ENCODE results near the gene PCAT7. TPM values are rescaled to one million over a fixed set of nuclear protein-coding genes. Genes with fewer than 3 reads are reported as not detected.
A peak's percentile ranks its signal among the peaks of the same experiment; 100 is the strongest.

The PCAT7 gene
- total and polyA plus RNA-seq, 5 donors: 0.05 to 0.09 TPM; not detected in 3

- Histone ChIP-seq H3K4me3 (ENCODE audit: low read length) (no peak overlapping the region), H3K27ac (ENCODE audit: low read length) (no peak overlapping the region), H3K27me3 (ENCODE audit: control insufficient read depth, insufficient read depth) (no peaks in the 10 kb centered on the region), H3K9me3 (ENCODE audit: control insufficient read depth, low read length) (no peaks in the 10 kb centered on the region), H3K4me1 (ENCODE audit: control insufficient read depth, insufficient read depth, low read length) (no peaks in the 10 kb centered on the region)
- 87% methylated on average over 24 of the region's 24 CpGs for WGBS
- DNase-seq (no peak), ATAC-seq (no peak)
- intact Hi-C loops (cut with DNase I): no loop called here
Observed at GRCh38 chr9:94606646-94607422, 52.0 kb downstream of the PCAT7 start.

GRCh38 chr9:94607423-94607691 is 52.5 kb downstream of the PCAT7 start:
- DNase-seq (no peak), ATAC-seq (no peak)
- H3K27me3 ChIP-seq (ENCODE audit: control insufficient read depth, insufficient read depth): no peaks in the 10 kb centered on the region
- H3K9me3 ChIP-seq (ENCODE audit: control insufficient read depth, low read length): no peaks in the 10 kb centered on the region
- intact Hi-C loops (cut with DNase I): no loop called here
- no peak overlapping the region for H3K4me3 ChIP-seq (ENCODE audit: low read length)
- no peaks in the 10 kb centered on the region for H3K4me1 ChIP-seq (ENCODE audit: control insufficient read depth, insufficient read depth, low read length)
- 94% methylated on average over 8 of the region's 8 CpGs for WGBS
- no peak overlapping the region for H3K27ac ChIP-seq (ENCODE audit: low read length)

GRCh38 chr9:94610181-94610606 is 55.3 kb downstream of the PCAT7 start:
- 24% methylated on average over 6 of the region's 6 CpGs for WGBS
- Histone ChIP-seq H3K27ac (ENCODE audit: low read length) (no peak overlapping the region), H3K4me3 (ENCODE audit: low read length) (no peak overlapping the region), H3K27me3 (ENCODE audit: control insufficient read depth, insufficient read depth) (no peaks in the 10 kb centered on the region), H3K9me3 (ENCODE audit: control insufficient read depth, low read length) (no peaks in the 10 kb centered on the region), H3K4me1 (ENCODE audit: control insufficient read depth, insufficient read depth, low read length) (no peaks in the 10 kb centered on the region)
- intact Hi-C loops (cut with DNase I): no loop called here
- DNase-seq (no peak), ATAC-seq (peak in 1 of 2 donors; percentile 47)

- no peaks in the 10 kb centered on the region for H3K4me1 ChIP-seq (ENCODE audit: control insufficient read depth, insufficient read depth, low read length)
- DNase-seq (no peak), ATAC-seq (no peak)
- no peaks in the 10 kb centered on the region for H3K27me3 ChIP-seq (ENCODE audit: control insufficient read depth, insufficient read depth)
- WGBS: 92% methylated on average over 3 of the region's 3 CpGs
- H3K4me3 ChIP-seq (ENCODE audit: low read length): no peak overlapping the region
- intact Hi-C loops (cut with DNase I): no loop called here
- no peak overlapping the region for H3K27ac ChIP-seq (ENCODE audit: low read length)
- H3K9me3 ChIP-seq (ENCODE audit: control insufficient read depth, low read length): no peaks in the 10 kb centered on the region
Observed at GRCh38 chr9:94611638-94612068, 56.8 kb downstream of the PCAT7 start.

GRCh38 chr9:94612071-94612470 is 57.2 kb downstream of the PCAT7 start:
- intact Hi-C loops (cut with DNase I): no loop called here
- Histone ChIP-seq H3K4me3 (ENCODE audit: low read length) (no peak overlapping the region), H3K9me3 (ENCODE audit: control insufficient read depth, low read length) (no peaks in the 10 kb centered on the region), H3K4me1 (ENCODE audit: control insufficient read depth, insufficient read depth, low read length) (no peaks in the 10 kb centered on the region), H3K27ac (ENCODE audit: low read length) (no peak overlapping the region), H3K27me3 (ENCODE audit: control insufficient read depth, insufficient read depth) (no peaks in the 10 kb centered on the region)
- WGBS: 91% methylated on average over 7 of the region's 7 CpGs
- no peak for ATAC-seq
- no peak for DNase-seq

GRCh38 chr9:94613003-94613402 is 58.1 kb downstream of the PCAT7 start:
- DNase-seq: no peak
- 80% methylated on average over 3 of the region's 3 CpGs for WGBS
- H3K9me3 ChIP-seq (ENCODE audit: control insufficient read depth, low read length): no peaks in the 10 kb centered on the region
- ATAC-seq: no peak
- no peaks in the 10 kb centered on the region for H3K4me1 ChIP-seq (ENCODE audit: control insufficient read depth, insufficient read depth, low read length)
- no peak overlapping the region for H3K27ac ChIP-seq (ENCODE audit: low read length)
- intact Hi-C loops (cut with DNase I): no loop called here
- H3K4me3 ChIP-seq (ENCODE audit: low read length): no peak overlapping the region
- no peaks in the 10 kb centered on the region for H3K27me3 ChIP-seq (ENCODE audit: control insufficient read depth, insufficient read depth)

- Histone ChIP-seq H3K27ac (ENCODE audit: low read length) (no peak overlapping the region), H3K9me3 (ENCODE audit: control insufficient read depth, low read length) (no peaks in the 10 kb centered on the region), H3K4me1 (ENCODE audit: control insufficient read depth, insufficient read depth, low read length) (peaks cover 3% of the 10 kb centered on the region), H3K4me3 (ENCODE audit: low read length) (no peak overlapping the region), H3K27me3 (ENCODE audit: control insufficient read depth, insufficient read depth) (no peaks in the 10 kb centered on the region)
- ATAC-seq (no peak), DNase-seq (no peak)
- intact Hi-C loops (cut with DNase I): no loop called here
- WGBS: 37% methylated on average over 4 of the region's 4 CpGs
Observed at GRCh38 chr9:94619026-94619425, 64.1 kb downstream of the PCAT7 start.

Other genes starting within 250 kb of the PCAT7 start
- gene NUTM2F, start 226.4 kb upstream of the PCAT7 start, total RNA-seq: not detected
- not detected for gene NUTM2F, start 226.4 kb upstream of the PCAT7 start, polyA plus RNA-seq
- gene FBP2, start 38.7 kb downstream of the PCAT7 start, total RNA-seq: under 1 TPM in 1 of 4 donors, not detected in 3; 0.23 TPM
- gene FBP2, start 38.7 kb downstream of the PCAT7 start, polyA plus RNA-seq: not detected
- gene FBP1, start 84.4 kb downstream of the PCAT7 start, total RNA-seq: 1 to 10 TPM; 2.4 to 3.8 (median 3.0) TPM
- gene FBP1, start 84.4 kb downstream of the PCAT7 start, polyA plus RNA-seq: 1.9 TPM
- gene AOPEP, start 171.6 kb downstream of the PCAT7 start, total RNA-seq: 100 to 1,000 TPM; 124 to 170 (median 146) TPM
- gene AOPEP, start 171.6 kb downstream of the PCAT7 start, polyA plus RNA-seq: 159 TPM

All from right cardiac atrium (tissue), 5 donors.